HS-27A (cell line): ENCODE results near the gene ADCYAP1R1.

ENCODE experiments used
- DNase-seq: peaks from one replicate; pipeline ENCODE4 v3.0.0-alpha.2; 2012; ENCODE audit warnings: low read depth, missing footprints

ADCYAP1R1 gene

GRCh38 chr7:31087351-31087750, 35.2 kb downstream of the ADCYAP1R1 start:
- no peak for DNase-seq

GRCh38 chr7:31091924-31092434, 39.9 kb downstream of the ADCYAP1R1 start:
- DNase-seq: no peak

- no peak for DNase-seq
Measured at GRCh38 chr7:31092606-31093005, 40.5 kb downstream of the ADCYAP1R1 start.

- no peak for DNase-seq
Measured at GRCh38 chr7:31093282-31093681, 41.2 kb downstream of the ADCYAP1R1 start.

DNA sequence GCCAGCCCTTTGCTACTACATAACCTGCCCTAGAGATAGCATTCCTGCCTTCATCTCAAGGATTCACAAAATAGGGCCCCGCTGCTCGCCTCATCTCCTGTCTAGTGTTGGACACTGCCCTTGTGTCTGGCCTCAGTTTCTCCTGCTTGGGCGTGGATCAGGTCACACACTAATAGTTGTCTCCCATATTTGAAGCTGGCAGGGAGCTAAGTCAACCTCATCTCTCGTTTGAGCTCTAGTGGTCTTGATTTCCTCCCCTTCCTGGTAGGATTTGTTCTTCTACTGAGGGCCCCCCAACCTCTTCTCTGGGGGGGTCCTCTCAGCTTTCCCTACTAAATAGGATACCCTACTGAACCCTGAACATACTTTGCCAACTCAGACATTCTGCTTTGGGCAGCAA, 42.2 kb downstream of the ADCYAP1R1 start:
- DNase-seq: no peak

GRCh38 chr7:31095286-31096197, 43.4 kb downstream of the ADCYAP1R1 start:
- no peak for DNase-seq

DNA sequence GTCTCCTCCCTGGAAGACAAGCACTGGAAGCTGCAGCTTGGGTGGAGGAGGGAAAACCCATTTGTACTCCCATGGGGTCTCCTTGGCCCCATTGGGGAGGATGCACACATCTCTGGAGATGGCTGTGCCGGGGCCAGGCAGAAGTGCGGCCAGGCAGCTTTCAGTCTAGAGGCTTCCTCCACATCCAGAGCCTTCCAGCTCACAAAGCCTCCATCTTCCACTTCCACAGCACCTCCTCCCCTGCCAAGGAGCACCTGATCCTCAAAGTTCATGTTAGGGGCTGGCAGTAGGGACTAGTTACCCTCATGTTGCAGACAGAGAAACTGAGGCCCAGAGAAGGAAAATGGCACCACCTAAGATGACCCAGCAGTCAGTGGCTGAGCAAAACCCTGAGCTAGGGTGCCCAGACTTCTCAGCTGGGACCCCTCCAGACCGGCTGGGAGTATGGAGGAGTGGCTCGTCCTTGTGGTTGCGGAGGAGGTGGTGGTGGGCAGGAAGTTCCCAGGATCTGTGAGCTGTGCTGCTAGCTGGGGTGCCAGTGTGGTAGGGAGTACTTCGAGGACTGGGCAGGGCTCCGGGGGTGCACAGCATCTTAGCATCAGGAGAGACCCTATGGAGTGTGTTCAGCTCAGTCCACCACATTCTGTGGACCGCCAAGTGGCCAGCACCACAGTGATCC, 44.2 kb downstream of the ADCYAP1R1 start:
- DNase-seq: no peak

- DNase-seq: no peak
Measured at GRCh38 chr7:31096877-31097258, 44.8 kb downstream of the ADCYAP1R1 start.

DNA sequence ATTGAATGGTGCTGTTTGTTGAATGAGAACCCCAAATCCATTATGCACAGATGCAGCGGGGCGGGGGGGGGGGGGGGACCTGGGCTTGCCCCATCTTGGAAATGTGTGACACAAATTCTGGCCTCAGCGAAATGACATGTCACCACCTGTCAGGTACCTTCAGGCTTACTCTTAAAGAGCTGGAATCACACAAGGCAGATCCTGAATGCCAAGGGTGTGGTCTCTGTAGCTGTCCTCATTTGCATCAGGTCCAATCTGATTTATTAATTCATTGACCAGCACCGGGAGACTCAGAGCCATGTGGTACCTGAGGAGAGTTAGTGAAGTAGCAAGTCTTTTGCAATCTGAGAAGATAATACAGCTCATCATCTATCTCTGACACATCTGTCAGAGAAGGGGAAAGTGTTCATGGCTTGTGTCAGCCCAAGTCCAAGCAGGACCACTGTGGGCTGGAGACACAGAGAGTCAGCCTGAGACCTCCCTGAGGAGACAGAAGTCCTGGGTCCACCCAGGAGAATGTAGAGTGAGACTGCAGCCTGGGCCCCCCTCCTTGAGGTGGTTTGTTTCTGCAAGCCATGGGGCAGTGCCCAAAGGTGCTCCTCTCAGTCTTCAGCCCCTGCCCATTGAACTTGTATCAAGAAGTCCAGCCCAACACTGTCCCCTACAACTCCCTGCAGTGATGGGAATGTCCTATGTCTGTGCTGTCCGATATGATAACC, 46.7 kb downstream of the ADCYAP1R1 start:
- no peak for DNase-seq

DNA sequence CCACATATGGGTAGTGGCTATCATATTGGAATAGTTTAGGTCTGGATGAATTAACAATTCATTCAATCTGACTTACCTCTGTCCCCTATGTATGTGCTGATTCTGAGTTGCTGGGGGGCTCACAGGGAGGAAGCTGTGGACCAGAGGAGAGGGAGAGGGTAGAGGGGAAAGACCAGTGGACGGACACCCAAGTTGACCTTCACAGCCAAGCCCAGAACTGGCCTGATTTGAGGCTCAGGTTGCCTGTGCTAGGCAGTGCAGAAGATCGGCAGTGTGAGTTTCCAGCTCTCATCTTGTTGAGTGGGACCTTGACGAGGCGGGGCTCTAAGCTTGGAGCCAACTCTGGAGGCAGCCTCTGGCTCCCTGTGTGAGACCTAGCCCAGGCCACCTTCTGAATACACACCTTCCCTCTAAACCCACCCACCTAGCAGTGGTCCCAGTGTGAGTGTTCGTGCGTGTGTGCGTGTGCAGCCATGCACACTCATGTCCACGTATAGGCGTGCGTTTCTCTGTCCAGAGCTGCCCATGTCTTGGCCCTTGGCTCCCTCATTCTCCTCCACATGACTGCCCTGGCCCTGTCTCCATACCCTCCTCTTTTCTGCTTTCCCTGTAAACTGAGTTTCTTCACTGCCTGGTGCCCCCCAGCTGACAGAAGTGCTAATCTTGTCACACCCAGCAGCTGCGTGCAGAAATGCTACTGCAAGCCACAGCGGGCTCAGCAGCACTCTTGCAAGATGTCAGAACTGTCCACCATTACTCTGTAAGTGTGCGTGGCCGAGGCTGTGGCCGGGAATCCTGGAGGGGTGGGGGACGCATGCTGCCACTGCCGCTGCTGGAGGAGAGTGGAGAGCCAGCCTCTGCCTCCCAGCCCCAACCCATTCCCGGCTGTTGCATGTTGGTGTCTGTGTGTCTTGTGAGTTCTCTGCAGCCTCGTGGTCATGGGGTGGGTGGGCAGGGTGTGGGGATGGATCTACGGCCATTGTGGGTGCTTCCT, 47.6 kb downstream of the ADCYAP1R1 start:
- DNase-seq: no peak

DNA sequence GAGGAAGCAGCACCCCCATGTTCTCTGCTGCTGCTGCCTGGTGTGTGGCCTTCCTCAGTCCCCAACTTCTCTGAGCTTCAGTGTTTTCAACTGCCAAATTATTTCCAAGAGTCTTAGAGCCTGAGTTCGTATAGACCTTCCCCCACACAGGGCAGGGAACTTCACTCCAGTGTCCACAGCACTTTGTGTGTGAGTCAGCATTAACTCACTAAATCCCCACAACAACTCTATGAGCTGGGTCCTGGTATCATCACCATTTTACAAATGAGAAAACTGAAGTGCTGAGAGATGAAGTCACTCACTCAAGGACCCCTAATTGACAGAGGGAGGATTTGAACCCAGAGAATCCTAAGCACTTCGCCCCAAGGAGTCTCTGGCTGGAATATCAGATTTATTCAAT, 48.3 kb downstream of the ADCYAP1R1 start:
- no peak for DNase-seq

GRCh38 chr7:31100871-31101270, 48.8 kb downstream of the ADCYAP1R1 start:
- DNase-seq: no peak

- DNase-seq: no peak
Measured at GRCh38 chr7:31101544-31101943, 49.4 kb downstream of the ADCYAP1R1 start.

- DNase-seq: no peak
Measured at GRCh38 chr7:31102151-31102972, 50.3 kb downstream of the ADCYAP1R1 start.

DNA sequence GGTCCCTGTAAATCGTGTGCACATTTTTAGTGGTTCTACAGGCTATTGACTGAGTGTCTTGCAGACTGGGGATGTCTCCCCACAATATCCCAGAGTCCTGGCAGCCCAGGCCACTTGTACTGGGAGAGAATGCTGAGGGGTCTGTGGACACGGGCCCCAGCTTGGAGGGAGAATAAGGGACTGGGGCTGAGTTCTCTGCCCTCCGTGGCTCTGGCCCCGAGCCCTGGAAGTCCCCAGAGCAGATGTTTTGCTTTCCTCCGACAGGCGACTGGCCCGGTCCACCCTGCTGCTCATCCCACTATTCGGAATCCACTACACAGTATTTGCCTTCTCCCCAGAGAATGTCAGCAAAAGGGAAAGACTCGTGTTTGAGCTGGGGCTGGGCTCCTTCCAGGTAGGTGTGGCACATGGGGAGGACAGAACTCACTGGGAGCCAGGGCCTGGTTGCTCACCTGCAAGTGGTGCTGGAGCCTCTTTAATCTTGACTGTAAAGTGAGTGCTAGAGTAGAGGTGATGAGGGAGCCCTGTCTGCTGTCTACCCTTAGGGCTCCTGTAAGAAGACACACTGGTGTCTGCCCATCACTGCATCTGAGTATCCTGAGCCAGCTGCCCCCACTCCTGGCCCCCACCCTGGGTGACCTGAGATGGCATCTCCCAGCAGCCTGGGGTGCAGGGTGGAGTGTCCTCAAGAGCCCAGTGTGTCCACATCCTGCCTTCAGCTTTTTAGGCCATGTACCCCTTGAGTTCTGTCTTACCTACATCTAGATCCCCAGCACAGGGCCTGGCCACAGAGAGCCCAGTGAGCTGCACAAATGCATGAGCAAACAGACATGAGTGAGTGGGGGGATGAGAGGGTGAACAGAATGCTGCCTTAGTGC, 51.1 kb downstream of the ADCYAP1R1 start:
- no peak for DNase-seq

GRCh38 chr7:31104361-31105255, 52.5 kb downstream of the ADCYAP1R1 start:
- no peak for DNase-seq

- DNase-seq: no peak
Measured at GRCh38 chr7:31105256-31105950, 53.3 kb downstream of the ADCYAP1R1 start.
